GM23338 (cell line): ENCODE measurements around the gene NEUROD1. TPM values are rescaled to one million over a fixed set of nuclear protein-coding genes. Genes with fewer than 3 reads are reported as not detected.

ENCODE experiments used
- ATAC-seq: fragments of 200-7000 bp; cut with Tn5 transposase; 3 replicates; pipeline ENCODE4 v1.9.1; 2020
- DNase-seq: peaks from one replicate; pipeline ENCODE4 v3.0.0-alpha.2; 2015; ENCODE audit warnings: low spot score
- H2AFZ ChIP-seq: fragments of 200-600 bp; sonication (generic); 2 replicates; pipeline ENCODE4 v1.8.0; 2016; ENCODE audit warnings: antibody characterized with exemption, mild to moderate bottlenecking, moderate library complexity
- H3F3A ChIP-seq: fragments of 200-600 bp; sonication (generic); replicated peaks from 2 replicates; pipeline ENCODE4 v1.8.0; 2017; ENCODE audit warnings: antibody characterized with exemption, mixed run types, low read depth
- H3K27ac ChIP-seq: fragments of 200-600 bp; sonication (generic); 2 replicates; pipeline ENCODE4 v1.6.1; 2016; ENCODE audit warnings: low read depth
- H3K27me3 ChIP-seq: fragments of 200-600 bp; sonication (generic); 2 replicates; pipeline ENCODE4 v1.8.0; 2016; ENCODE audit warnings: mild to moderate bottlenecking, mixed run types, moderate library complexity; ENCODE audit not compliant: insufficient read depth
- H3K36me3 ChIP-seq: fragments of 200-600 bp; sonication (generic); 2 replicates; pipeline ENCODE4 v1.8.0; 2016; ENCODE audit warnings: mild to moderate bottlenecking; ENCODE audit not compliant: insufficient read depth
- H3K4me1 ChIP-seq: fragments of 200-600 bp; sonication (generic); 2 replicates; pipeline ENCODE4 v1.8.0; 2016; ENCODE audit warnings: mild to moderate bottlenecking, moderate library complexity; ENCODE audit not compliant: insufficient read depth
- H3K4me2 ChIP-seq: fragments of 200-600 bp; sonication (generic); 2 replicates; pipeline ENCODE4 v1.7.1; 2017; ENCODE audit warnings: mixed run types
- H3K4me3 ChIP-seq: fragments of 200-600 bp; sonication (generic); 2 replicates; pipeline ENCODE4 v1.6.1; 2016; ENCODE audit warnings: mixed run types
- H3K79me2 ChIP-seq: fragments of 200-600 bp; sonication (generic); replicated peaks from 2 replicates; pipeline ENCODE4 v1.8.0; 2017; ENCODE audit warnings: mild to moderate bottlenecking; ENCODE audit not compliant: insufficient read depth
- H3K9me2 ChIP-seq: fragments of 200-600 bp; sonication (generic); 2 replicates; pipeline ENCODE4 v1.8.0; 2017; ENCODE audit not compliant: insufficient read depth
- H4K20me1 ChIP-seq: fragments of 200-600 bp; sonication (generic); replicated peaks from 2 replicates; pipeline ENCODE4 v1.8.0; 2017; ENCODE audit warnings: mild to moderate bottlenecking; ENCODE audit not compliant: insufficient read depth
- H3K27ac Mint-ChIP-seq: 2 replicates; pipeline ENCODE4 v1.8.0; 2020; ENCODE audit warnings: inconsistent platforms, mild to moderate bottlenecking, moderate library complexity, mixed read lengths
- H3K27me3 Mint-ChIP-seq: 3 replicates; pipeline ENCODE4 v1.8.0; 2022; ENCODE audit warnings: low read depth, mild to moderate bottlenecking, moderate library complexity, mixed read lengths, inconsistent platforms; ENCODE audit not compliant: insufficient read depth, poor library complexity
- H3K36me3 Mint-ChIP-seq: 3 replicates; pipeline ENCODE4 v1.8.0; 2021; ENCODE audit warnings: low read depth, mild to moderate bottlenecking, inconsistent platforms, moderate library complexity, mixed read lengths
- H3K4me1 Mint-ChIP-seq: 3 replicates; pipeline ENCODE4 v1.8.0; 2020; ENCODE audit warnings: mild to moderate bottlenecking, inconsistent platforms, mixed read lengths
- H3K4me3 Mint-ChIP-seq: 3 replicates; pipeline ENCODE4 v1.8.0; 2021; ENCODE audit warnings: moderate library complexity, mild to moderate bottlenecking, inconsistent platforms, mixed read lengths
- H3K9me3 Mint-ChIP-seq: 3 replicates; pipeline ENCODE4 v1.8.0; 2020; ENCODE audit warnings: moderate library complexity, mild to moderate bottlenecking, inconsistent platforms, mixed read lengths
- CREB1 ChIP-seq: fragments of 250-450 bp; sonication (Bioruptor Pico); IDR thresholded peaks from 2 replicates; pipeline ENCODE4 v1.5.0; 2020; ENCODE audit warnings: low read depth, mild to moderate bottlenecking, moderate library complexity
- EZH2 ChIP-seq: fragments of 200-600 bp; sonication (generic); IDR thresholded peaks from one replicate; pipeline ENCODE4 v1.8.0; 2017; ENCODE audit warnings: antibody characterized with exemption, mild to moderate bottlenecking, low read depth; ENCODE audit not compliant: unreplicated experiment
- EZH2phosphoT487 ChIP-seq: fragments of 200-600 bp; sonication (generic); IDR thresholded peaks from one replicate; pipeline ENCODE4 v1.8.1; 2018; ENCODE audit warnings: antibody characterized with exemption; ENCODE audit not compliant: unreplicated experiment
- JUNB ChIP-seq: IDR thresholded peaks from one replicate; pipeline ENCODE4 v1.6.1; 2016; ENCODE audit warnings: antibody characterized with exemption; ENCODE audit not compliant: unreplicated experiment
- NANOG ChIP-seq: IDR thresholded peaks from 2 replicates; pipeline ENCODE4 v1.6.1; 2016; ENCODE audit warnings: antibody characterized with exemption, borderline replicate concordance
- POLR2AphosphoS5 ChIP-seq: IDR thresholded peaks from 2 replicates; pipeline ENCODE4 v1.6.1; 2016; ENCODE audit warnings: antibody characterized with exemption, low read depth
- STAT1 ChIP-seq: IDR thresholded peaks from one replicate; pipeline ENCODE4 v1.6.1; 2016; ENCODE audit warnings: antibody characterized with exemption; ENCODE audit not compliant: unreplicated experiment
- ZNF114 ChIP-seq: fragments of 250-450 bp; sonication (Bioruptor Pico); IDR thresholded peaks from 2 replicates; pipeline ENCODE4 v1.5.0; 2020; ENCODE audit warnings: mild to moderate bottlenecking, moderate library complexity
- ZNF331 ChIP-seq: fragments of 250-450 bp; sonication (Bioruptor Pico); IDR thresholded peaks from 2 replicates; pipeline ENCODE4 v1.5.0; 2020; ENCODE audit warnings: low read depth, mild to moderate bottlenecking, moderate library complexity
- polyA plus RNA-seq: library from polyadenylated mRNA; unstranded; fragments of >200 nt; fragmentation: Nextera tagmentation; extraction: Ambion mirVana; gene quantifications from 2 replicates; pipeline ENCODE4 v1.2.1, GENCODE V29; 2016
- total RNA-seq: library from RNA; depleted of rRNA; stranded (reverse); fragments of >200 nt; shearing (Covaris generic); gene quantifications from 2 replicates; pipeline ENCODE4 v1.2.3, GENCODE V29; 2014
- TF ChIP-seq, protein P1 (sequence below): fragments of 250-450 bp; sonication (Bioruptor Pico); IDR thresholded peaks from 2 replicates; pipeline ENCODE4 v1.5.0; 2020; ENCODE audit warnings: mild to moderate bottlenecking, moderate library complexity
- TF ChIP-seq, protein P2 (sequence below): IDR thresholded peaks from one replicate; pipeline ENCODE4 v1.6.1; 2018; ENCODE audit warnings: antibody characterized with exemption; ENCODE audit not compliant: unreplicated experiment
- TF ChIP-seq, protein P3 (sequence below), 2 experiments: fragments of 200-600 bp in 1 of 2; sonication (generic) in 1 of 2; conservative IDR thresholded peaks; 2 replicates each; pipeline versions ENCODE4 v1.5.1 to v1.6.1; 2016 to 2017; ENCODE audit warnings: antibody characterized with exemption in 2 of 2, low read depth in 2 of 2, mild to moderate bottlenecking in 2 of 2, moderate library complexity in 1 of 2
- TF ChIP-seq, protein P4 (sequence below): IDR thresholded peaks from 2 replicates; pipeline ENCODE4 v1.6.1; 2016; ENCODE audit warnings: antibody characterized with exemption

NEUROD1 gene
- total and polyA plus RNA-seq, 2 experiments from 2014 or later: not detected

DNA sequence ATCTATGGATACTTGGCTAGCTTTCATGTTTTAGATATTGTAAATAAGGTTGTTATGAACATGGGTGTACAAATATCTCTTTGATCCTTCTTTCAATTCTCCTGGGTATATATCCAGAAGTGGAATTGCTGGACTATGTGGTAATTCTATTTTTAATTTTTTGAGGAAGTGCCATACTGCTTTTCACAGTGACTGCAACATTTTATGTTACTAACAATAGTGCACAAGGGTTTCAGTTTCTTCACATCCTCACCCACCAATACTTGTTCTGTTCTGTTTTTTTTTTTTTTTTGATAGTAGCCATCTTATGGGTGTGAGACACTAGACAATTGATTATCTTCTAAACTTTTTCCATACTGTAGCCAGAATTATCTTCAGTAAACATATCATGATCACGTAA is 17.3 kb upstream of the NEUROD1 start:
- no peaks in the 10 kb centered on the region for H3F3A ChIP-seq
- peaks cover 3% of the 10 kb centered on the region for H3K27me3 Mint-ChIP-seq
- H3K27ac ChIP-seq: no peak overlapping the region
- H2AFZ ChIP-seq: no peak overlapping the region
- H4K20me1 ChIP-seq: no peaks in the 10 kb centered on the region
- TF ChIP-seq, protein P1, sequence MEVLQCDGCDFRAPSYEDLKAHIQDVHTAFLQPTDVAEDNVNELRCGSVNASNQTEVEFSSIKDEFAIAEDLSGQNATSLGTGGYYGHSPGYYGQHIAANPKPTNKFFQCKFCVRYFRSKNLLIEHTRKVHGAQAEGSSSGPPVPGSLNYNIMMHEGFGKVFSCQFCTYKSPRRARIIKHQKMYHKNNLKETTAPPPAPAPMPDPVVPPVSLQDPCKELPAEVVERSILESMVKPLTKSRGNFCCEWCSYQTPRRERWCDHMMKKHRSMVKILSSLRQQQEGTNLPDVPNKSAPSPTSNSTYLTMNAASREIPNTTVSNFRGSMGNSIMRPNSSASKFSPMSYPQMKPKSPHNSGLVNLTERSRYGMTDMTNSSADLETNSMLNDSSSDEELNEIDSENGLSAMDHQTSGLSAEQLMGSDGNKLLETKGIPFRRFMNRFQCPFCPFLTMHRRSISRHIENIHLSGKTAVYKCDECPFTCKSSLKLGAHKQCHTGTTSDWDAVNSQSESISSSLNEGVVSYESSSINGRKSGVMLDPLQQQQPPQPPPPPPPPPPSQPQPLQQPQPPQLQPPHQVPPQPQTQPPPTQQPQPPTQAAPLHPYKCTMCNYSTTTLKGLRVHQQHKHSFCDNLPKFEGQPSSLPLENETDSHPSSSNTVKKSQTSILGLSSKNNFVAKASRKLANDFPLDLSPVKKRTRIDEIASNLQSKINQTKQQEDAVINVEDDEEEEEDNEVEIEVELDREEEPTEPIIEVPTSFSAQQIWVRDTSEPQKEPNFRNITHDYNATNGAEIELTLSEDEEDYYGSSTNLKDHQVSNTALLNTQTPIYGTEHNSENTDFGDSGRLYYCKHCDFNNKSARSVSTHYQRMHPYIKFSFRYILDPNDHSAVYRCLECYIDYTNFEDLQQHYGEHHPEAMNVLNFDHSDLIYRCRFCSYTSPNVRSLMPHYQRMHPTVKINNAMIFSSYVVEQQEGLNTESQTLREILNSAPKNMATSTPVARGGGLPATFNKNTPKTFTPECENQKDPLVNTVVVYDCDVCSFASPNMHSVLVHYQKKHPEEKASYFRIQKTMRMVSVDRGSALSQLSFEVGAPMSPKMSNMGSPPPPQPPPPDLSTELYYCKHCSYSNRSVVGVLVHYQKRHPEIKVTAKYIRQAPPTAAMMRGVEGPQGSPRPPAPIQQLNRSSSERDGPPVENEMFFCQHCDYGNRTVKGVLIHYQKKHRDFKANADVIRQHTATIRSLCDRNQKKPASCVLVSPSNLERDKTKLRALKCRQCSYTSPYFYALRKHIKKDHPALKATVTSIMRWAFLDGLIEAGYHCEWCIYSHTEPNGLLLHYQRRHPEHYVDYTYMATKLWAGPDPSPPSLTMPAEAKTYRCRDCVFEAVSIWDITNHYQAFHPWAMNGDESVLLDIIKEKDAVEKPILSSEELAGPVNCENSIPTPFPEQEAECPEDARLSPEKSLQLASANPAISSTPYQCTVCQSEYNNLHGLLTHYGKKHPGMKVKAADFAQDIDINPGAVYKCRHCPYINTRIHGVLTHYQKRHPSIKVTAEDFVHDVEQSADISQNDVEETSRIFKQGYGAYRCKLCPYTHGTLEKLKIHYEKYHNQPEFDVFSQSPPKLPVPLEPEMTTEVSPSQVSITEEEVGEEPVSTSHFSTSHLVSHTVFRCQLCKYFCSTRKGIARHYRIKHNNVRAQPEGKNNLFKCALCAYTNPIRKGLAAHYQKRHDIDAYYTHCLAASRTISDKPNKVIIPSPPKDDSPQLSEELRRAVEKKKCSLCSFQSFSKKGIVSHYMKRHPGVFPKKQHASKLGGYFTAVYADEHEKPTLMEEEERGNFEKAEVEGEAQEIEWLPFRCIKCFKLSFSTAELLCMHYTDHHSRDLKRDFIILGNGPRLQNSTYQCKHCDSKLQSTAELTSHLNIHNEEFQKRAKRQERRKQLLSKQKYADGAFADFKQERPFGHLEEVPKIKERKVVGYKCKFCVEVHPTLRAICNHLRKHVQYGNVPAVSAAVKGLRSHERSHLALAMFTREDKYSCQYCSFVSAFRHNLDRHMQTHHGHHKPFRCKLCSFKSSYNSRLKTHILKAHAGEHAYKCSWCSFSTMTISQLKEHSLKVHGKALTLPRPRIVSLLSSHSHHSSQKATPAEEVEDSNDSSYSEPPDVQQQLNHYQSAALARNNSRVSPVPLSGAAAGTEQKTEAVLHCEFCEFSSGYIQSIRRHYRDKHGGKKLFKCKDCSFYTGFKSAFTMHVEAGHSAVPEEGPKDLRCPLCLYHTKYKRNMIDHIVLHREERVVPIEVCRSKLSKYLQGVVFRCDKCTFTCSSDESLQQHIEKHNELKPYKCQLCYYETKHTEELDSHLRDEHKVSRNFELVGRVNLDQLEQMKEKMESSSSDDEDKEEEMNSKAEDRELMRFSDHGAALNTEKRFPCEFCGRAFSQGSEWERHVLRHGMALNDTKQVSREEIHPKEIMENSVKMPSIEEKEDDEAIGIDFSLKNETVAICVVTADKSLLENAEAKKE (CRISPR knock-in tag): no peak
- TF ChIP-seq JUNB (no peak), ZNF331 (CRISPR knock-in tag) (no peak), NANOG (no peak), STAT1 (no peak), EZH2 (no peak), ZNF114 (CRISPR knock-in tag) (no peak), CREB1 (no peak), POLR2AphosphoS5 (no peak), EZH2phosphoT487 (no peak)
- TF ChIP-seq, protein P2, sequence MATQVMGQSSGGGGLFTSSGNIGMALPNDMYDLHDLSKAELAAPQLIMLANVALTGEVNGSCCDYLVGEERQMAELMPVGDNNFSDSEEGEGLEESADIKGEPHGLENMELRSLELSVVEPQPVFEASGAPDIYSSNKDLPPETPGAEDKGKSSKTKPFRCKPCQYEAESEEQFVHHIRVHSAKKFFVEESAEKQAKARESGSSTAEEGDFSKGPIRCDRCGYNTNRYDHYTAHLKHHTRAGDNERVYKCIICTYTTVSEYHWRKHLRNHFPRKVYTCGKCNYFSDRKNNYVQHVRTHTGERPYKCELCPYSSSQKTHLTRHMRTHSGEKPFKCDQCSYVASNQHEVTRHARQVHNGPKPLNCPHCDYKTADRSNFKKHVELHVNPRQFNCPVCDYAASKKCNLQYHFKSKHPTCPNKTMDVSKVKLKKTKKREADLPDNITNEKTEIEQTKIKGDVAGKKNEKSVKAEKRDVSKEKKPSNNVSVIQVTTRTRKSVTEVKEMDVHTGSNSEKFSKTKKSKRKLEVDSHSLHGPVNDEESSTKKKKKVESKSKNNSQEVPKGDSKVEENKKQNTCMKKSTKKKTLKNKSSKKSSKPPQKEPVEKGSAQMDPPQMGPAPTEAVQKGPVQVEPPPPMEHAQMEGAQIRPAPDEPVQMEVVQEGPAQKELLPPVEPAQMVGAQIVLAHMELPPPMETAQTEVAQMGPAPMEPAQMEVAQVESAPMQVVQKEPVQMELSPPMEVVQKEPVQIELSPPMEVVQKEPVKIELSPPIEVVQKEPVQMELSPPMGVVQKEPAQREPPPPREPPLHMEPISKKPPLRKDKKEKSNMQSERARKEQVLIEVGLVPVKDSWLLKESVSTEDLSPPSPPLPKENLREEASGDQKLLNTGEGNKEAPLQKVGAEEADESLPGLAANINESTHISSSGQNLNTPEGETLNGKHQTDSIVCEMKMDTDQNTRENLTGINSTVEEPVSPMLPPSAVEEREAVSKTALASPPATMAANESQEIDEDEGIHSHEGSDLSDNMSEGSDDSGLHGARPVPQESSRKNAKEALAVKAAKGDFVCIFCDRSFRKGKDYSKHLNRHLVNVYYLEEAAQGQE: no peak
- TF ChIP-seq, protein P3, sequence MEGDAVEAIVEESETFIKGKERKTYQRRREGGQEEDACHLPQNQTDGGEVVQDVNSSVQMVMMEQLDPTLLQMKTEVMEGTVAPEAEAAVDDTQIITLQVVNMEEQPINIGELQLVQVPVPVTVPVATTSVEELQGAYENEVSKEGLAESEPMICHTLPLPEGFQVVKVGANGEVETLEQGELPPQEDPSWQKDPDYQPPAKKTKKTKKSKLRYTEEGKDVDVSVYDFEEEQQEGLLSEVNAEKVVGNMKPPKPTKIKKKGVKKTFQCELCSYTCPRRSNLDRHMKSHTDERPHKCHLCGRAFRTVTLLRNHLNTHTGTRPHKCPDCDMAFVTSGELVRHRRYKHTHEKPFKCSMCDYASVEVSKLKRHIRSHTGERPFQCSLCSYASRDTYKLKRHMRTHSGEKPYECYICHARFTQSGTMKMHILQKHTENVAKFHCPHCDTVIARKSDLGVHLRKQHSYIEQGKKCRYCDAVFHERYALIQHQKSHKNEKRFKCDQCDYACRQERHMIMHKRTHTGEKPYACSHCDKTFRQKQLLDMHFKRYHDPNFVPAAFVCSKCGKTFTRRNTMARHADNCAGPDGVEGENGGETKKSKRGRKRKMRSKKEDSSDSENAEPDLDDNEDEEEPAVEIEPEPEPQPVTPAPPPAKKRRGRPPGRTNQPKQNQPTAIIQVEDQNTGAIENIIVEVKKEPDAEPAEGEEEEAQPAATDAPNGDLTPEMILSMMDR (conservative IDR thresholded peaks at IDR 0.05; ENCODE audit: low read depth in 2 of 2): no peak
- TF ChIP-seq, protein P4, sequence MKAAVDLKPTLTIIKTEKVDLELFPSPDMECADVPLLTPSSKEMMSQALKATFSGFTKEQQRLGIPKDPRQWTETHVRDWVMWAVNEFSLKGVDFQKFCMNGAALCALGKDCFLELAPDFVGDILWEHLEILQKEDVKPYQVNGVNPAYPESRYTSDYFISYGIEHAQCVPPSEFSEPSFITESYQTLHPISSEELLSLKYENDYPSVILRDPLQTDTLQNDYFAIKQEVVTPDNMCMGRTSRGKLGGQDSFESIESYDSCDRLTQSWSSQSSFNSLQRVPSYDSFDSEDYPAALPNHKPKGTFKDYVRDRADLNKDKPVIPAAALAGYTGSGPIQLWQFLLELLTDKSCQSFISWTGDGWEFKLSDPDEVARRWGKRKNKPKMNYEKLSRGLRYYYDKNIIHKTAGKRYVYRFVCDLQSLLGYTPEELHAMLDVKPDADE: no peak
- H3K4me2 ChIP-seq: no peak overlapping the region
- H3K27me3 ChIP-seq: no peaks in the 10 kb centered on the region
- H3K9me3 Mint-ChIP-seq: peaks cover 7% of the 10 kb centered on the region
- no peaks in the 10 kb centered on the region for H3K79me2 ChIP-seq
- DNase-seq (no peak), ATAC-seq (no peak)
- H3K36me3 ChIP-seq: no peaks in the 10 kb centered on the region
- H3K4me1 ChIP-seq: no peaks in the 10 kb centered on the region
- H3K4me3 Mint-ChIP-seq: no peak overlapping the region
- H3K36me3 Mint-ChIP-seq: peaks cover 4% of the 10 kb centered on the region
- H3K4me3 ChIP-seq: no peak overlapping the region
- no peaks in the 10 kb centered on the region for H3K4me1 Mint-ChIP-seq
- no peaks in the 10 kb centered on the region for H3K9me2 ChIP-seq
- no peak overlapping the region for H3K27ac Mint-ChIP-seq
